Measurements from ENCODE around the gene KCNMB1.

GRCh38 chr5:170330568-170331054 is 58.6 kb downstream of the KCNMB1 start:
- no peak for TF ChIP-seq CTCF (IDR thresholded peaks at IDR 0.05; ENCODE audit: poor library complexity, severe bottlenecking)
- TF ChIP-seq EP300 (conservative IDR thresholded peaks at IDR 0.05; ENCODE audit: poor library complexity, severe bottlenecking) = no peak
- TF ChIP-seq RAD21 (conservative IDR thresholded peaks at IDR 0.05) = no peak
- no peak for TF ChIP-seq TAF1 (IDR thresholded peaks at IDR 0.05; ENCODE audit: low read depth)
- TF ChIP-seq MXI1 (conservative IDR thresholded peaks at IDR 0.05; ENCODE audit: poor library complexity, severe bottlenecking) = no peak
